H9 (cell line): ENCODE measurements around the gene TRIOBP. TPM values are rescaled to one million over a fixed set of nuclear protein-coding genes. Genes with fewer than 3 reads are reported as not detected.

ENCODE experiments used
- DNase-seq: peaks from one replicate; pipeline ENCODE4 v3.0.0-alpha.2; 2017
- H2AFZ ChIP-seq: one replicate; pipeline ENCODE4 v1.6.1; 2013; ENCODE audit warnings: mild to moderate bottlenecking, low read length, control low read depth, moderate library complexity
- H2AK5ac ChIP-seq: 2 replicates; pipeline ENCODE4 v1.6.1; 2013; ENCODE audit warnings: low read length, control low read depth, mixed read lengths; ENCODE audit not compliant: insufficient read length
- H2BK120ac ChIP-seq: one replicate; pipeline ENCODE4 v1.6.1; 2013; ENCODE audit warnings: low read depth, mild to moderate bottlenecking, low read length, control low read depth, inconsistent platforms; ENCODE audit not compliant: poor library complexity, severe bottlenecking
- H2BK12ac ChIP-seq: 2 replicates; pipeline ENCODE4 v1.6.1; 2013; ENCODE audit warnings: low read length, control low read depth, mixed read lengths, low read depth; ENCODE audit not compliant: insufficient read length
- H2BK15ac ChIP-seq: 2 replicates; pipeline ENCODE4 v1.6.1; 2013; ENCODE audit warnings: low read depth, low read length, control low read depth
- H2BK20ac ChIP-seq: one replicate; pipeline ENCODE4 v1.6.1; 2013; ENCODE audit warnings: low read depth, mild to moderate bottlenecking, low read length, control low read depth, inconsistent platforms; ENCODE audit not compliant: poor library complexity, severe bottlenecking
- H2BK5ac ChIP-seq: 2 replicates; pipeline ENCODE4 v1.6.1; 2013; ENCODE audit warnings: low read length, control low read depth, mixed read lengths; ENCODE audit not compliant: insufficient read length
- H3K14ac ChIP-seq: 2 replicates; pipeline ENCODE4 v1.6.1; 2013; ENCODE audit warnings: low read length, control low read depth; ENCODE audit not compliant: insufficient read depth
- H3K18ac ChIP-seq: 2 replicates; pipeline ENCODE4 v1.6.1; 2013; ENCODE audit warnings: low read depth, mild to moderate bottlenecking, mixed read lengths, low read length, control low read depth; ENCODE audit not compliant: insufficient read length
- H3K23ac ChIP-seq: 2 replicates; pipeline ENCODE4 v1.6.1; 2013; ENCODE audit warnings: low read length, control low read depth, mixed read lengths, low read depth; ENCODE audit not compliant: insufficient read length
- H3K23me2 ChIP-seq: 2 replicates; pipeline ENCODE4 v1.6.1; 2013; ENCODE audit warnings: low read depth, mild to moderate bottlenecking, mixed read lengths, low read length, control low read depth; ENCODE audit not compliant: insufficient read length, poor library complexity, severe bottlenecking
- H3K27ac ChIP-seq: 2 replicates; pipeline ENCODE4 v1.5.1; 2013; ENCODE audit warnings: low read length, control low read depth, mixed read lengths, low read depth; ENCODE audit not compliant: insufficient read length
- H3K27me3 ChIP-seq: 2 replicates; pipeline ENCODE4 v1.6.1; 2013; ENCODE audit warnings: low read length, control low read depth, inconsistent platforms; ENCODE audit not compliant: insufficient read depth
- H3K4ac ChIP-seq: 2 replicates; pipeline ENCODE4 v1.6.1; 2013; ENCODE audit warnings: low read depth, mild to moderate bottlenecking, control low read depth, inconsistent platforms, low read length, moderate library complexity
- H3K4me1 ChIP-seq: 2 replicates; pipeline ENCODE4 v1.6.1; 2013; ENCODE audit warnings: low read length, control low read depth, inconsistent platforms; ENCODE audit not compliant: insufficient read depth
- H3K4me2 ChIP-seq: 2 replicates; pipeline ENCODE4 v1.6.1; 2013; ENCODE audit warnings: low read length, control low read depth, mixed read lengths; ENCODE audit not compliant: insufficient read length, insufficient read depth
- H3K56ac ChIP-seq: 2 replicates; pipeline ENCODE4 v1.6.1; 2013; ENCODE audit warnings: low read depth, mild to moderate bottlenecking, mixed read lengths, low read length, control low read depth; ENCODE audit not compliant: insufficient read length
- H3K79me1 ChIP-seq: 2 replicates; pipeline ENCODE4 v1.6.1; 2013; ENCODE audit warnings: low read depth, mild to moderate bottlenecking, moderate library complexity, low read length, control low read depth, inconsistent platforms; ENCODE audit not compliant: insufficient read depth, poor library complexity, severe bottlenecking
- H3K79me2 ChIP-seq: 2 replicates; pipeline ENCODE4 v1.6.1; 2013; ENCODE audit warnings: low read length, control low read depth, inconsistent platforms; ENCODE audit not compliant: insufficient read depth
- H3K9ac ChIP-seq: 2 replicates; pipeline ENCODE4 v1.6.1; 2013; ENCODE audit warnings: low read length, control low read depth, mixed read lengths; ENCODE audit not compliant: insufficient read length; ENCODE audit errors: extremely low read depth
- H3K9me3 ChIP-seq: one replicate; pipeline ENCODE4 v1.6.1; 2013; ENCODE audit warnings: low read depth, low read length, inconsistent platforms; ENCODE audit not compliant: control insufficient read depth
- H3T11ph ChIP-seq: one replicate; pipeline ENCODE4 v1.6.1; 2013; ENCODE audit warnings: mild to moderate bottlenecking, low read length, control low read depth, inconsistent platforms
- H4K20me1 ChIP-seq: one replicate; pipeline ENCODE4 v1.6.1; 2013; ENCODE audit not compliant: control insufficient read depth, insufficient read length, insufficient read depth
- H4K5ac ChIP-seq: 2 replicates; pipeline ENCODE4 v1.6.1; 2013; ENCODE audit warnings: low read depth, mild to moderate bottlenecking, mixed read lengths, low read length, control low read depth; ENCODE audit not compliant: insufficient read length
- H4K8ac ChIP-seq: replicated peaks from 2 replicates; pipeline ENCODE4 v1.6.1; 2013; ENCODE audit warnings: low read length, control low read depth, mixed read lengths, low read depth; ENCODE audit not compliant: insufficient read length
- H4K91ac ChIP-seq: 2 replicates; pipeline ENCODE4 v1.6.1; 2013; ENCODE audit warnings: low read depth, mild to moderate bottlenecking, moderate library complexity, mixed read lengths, low read length, control low read depth; ENCODE audit not compliant: insufficient read length
- H3K27ac Mint-ChIP-seq, 3 experiments: 2 replicates in 2 of 3; 3 replicates in 1 of 3; pipeline ENCODE4 v1.8.0; 2020 to 2021; ENCODE audit warnings: mixed read lengths in 3 of 3, mild to moderate bottlenecking in 1 of 3, moderate library complexity in 1 of 3
- H3K27me3 Mint-ChIP-seq: 2 replicates; pipeline ENCODE4 v1.8.0; 2021; ENCODE audit warnings: low read depth, mild to moderate bottlenecking, moderate library complexity, mixed read lengths
- H3K36me3 Mint-ChIP-seq, 3 experiments: 2 replicates in 2 of 3; 3 replicates in 1 of 3; pipeline ENCODE4 v1.8.0; 2020 to 2021; ENCODE audit warnings: low read depth in 3 of 3, mixed read lengths in 3 of 3; ENCODE audit not compliant: insufficient read depth in 1 of 3
- H3K4me1 Mint-ChIP-seq, 2 experiments: 2 replicates each; pipeline ENCODE4 v1.8.0; 2020; ENCODE audit warnings: mixed read lengths in 2 of 2
- H3K4me3 Mint-ChIP-seq, 2 experiments: 2 replicates in 1 of 2; 3 replicates in 1 of 2; pipeline ENCODE4 v1.8.0; 2020 to 2021; ENCODE audit warnings: mild to moderate bottlenecking in 2 of 2, mixed read lengths in 2 of 2, moderate library complexity in 1 of 2
- H3K9me3 Mint-ChIP-seq, 2 experiments: 2 replicates in 1 of 2; 3 replicates in 1 of 2; pipeline ENCODE4 v1.8.0; 2020; ENCODE audit warnings: mild to moderate bottlenecking in 2 of 2, mixed read lengths in 2 of 2, moderate library complexity in 1 of 2
- CTCF ChIP-seq: fragments of 200-600 bp; sonication (generic); conservative IDR thresholded peaks from 3 replicates; pipeline ENCODE4 v1.8.0; 2021; ENCODE audit warnings: antibody characterized with exemption, mild to moderate bottlenecking
- WGBS: extraction: QIAGEN DNeasy Blood & Tissue Kit; methylation state at CpG from one replicate; pipeline ENCODE4 v1.1.7; 2013; ENCODE audit warnings: missing lambda C conversion rate, low lambda C conversion rate, mixed read lengths; ENCODE audit not compliant: insufficient read length; ENCODE audit errors: extremely low coverage; 5-methylcytosine and 5-hydroxymethylcytosine counted together
- total RNA-seq: library from RNA; stranded (reverse); gene quantifications from 2 replicates; pipeline ENCODE4 v1.2.1, GENCODE V29; 2021

The TRIOBP gene
- total RNA-seq, 1 experiment from 2014 or later = 52.7 TPM

GRCh38 chr22:37647317-37647716 is 49.5 kb upstream of the TRIOBP start:
- Mint-ChIP-seq H3K9me3 (no peaks in the 10 kb centered on the region), H3K4me3 (no peak overlapping the region), H3K27me3 (no peaks in the 10 kb centered on the region), H3K4me1 (peaks cover 2% of the 10 kb centered on the region in 2 experiments; a peak in 1 of 4 replicates), H3K27ac (no peak overlapping the region; a peak in 1 of 7 replicates), H3K36me3 (peaks cover 10 to 77% (median 68%) of the 10 kb centered on the region in 3 experiments)
- H3K4ac ChIP-seq = no peak overlapping the region
- H4K91ac ChIP-seq = no peak overlapping the region
- no peak for DNase-seq
- H2BK5ac ChIP-seq = no peak overlapping the region
- no CpG with 5 or more reads among the region's 9 CpGs for WGBS
- no peaks in the 10 kb centered on the region for H3K79me2 ChIP-seq
- no peak overlapping the region for H4K5ac ChIP-seq
- H2BK120ac ChIP-seq = no peak overlapping the region
- no peak overlapping the region for H2BK15ac ChIP-seq
- H3K4me2 ChIP-seq = no peak overlapping the region
- H2BK12ac ChIP-seq = no peak overlapping the region
- no peaks in the 10 kb centered on the region for H3K23me2 ChIP-seq
- no peak overlapping the region for H2AFZ ChIP-seq
- H3K4me1 ChIP-seq = no peaks in the 10 kb centered on the region
- no peak overlapping the region for H4K8ac ChIP-seq
- H3K27me3 ChIP-seq = no peaks in the 10 kb centered on the region
- no peaks in the 10 kb centered on the region for H3K79me1 ChIP-seq
- H4K20me1 ChIP-seq = no peaks in the 10 kb centered on the region
- no peak overlapping the region for H2BK20ac ChIP-seq
- no peak overlapping the region for H3K14ac ChIP-seq
- H2AK5ac ChIP-seq = no peak overlapping the region
- H3K18ac ChIP-seq = no peak overlapping the region
- TF ChIP-seq CTCF = no peak
- H3K23ac ChIP-seq = no peak overlapping the region
- no peak overlapping the region for H3K27ac ChIP-seq
- H3K56ac ChIP-seq = no peak overlapping the region
- no peak overlapping the region for H3K9ac ChIP-seq
- H3K9me3 ChIP-seq = no peaks in the 10 kb centered on the region
- H3T11ph ChIP-seq = no peak overlapping the region
